GM23248 (cell line): ENCODE measurements around the gene MPPED2.

ENCODE experiments used
- EZH2 ChIP-seq: fragments of 200-600 bp; sonication (generic); IDR thresholded peaks from 2 replicates; pipeline ENCODE4 v1.6.1; 2018; ENCODE audit warnings: antibody characterized with exemption, mild to moderate bottlenecking; ENCODE audit not compliant: insufficient read depth, poor library complexity, severe bottlenecking
- EZH2phosphoT487 ChIP-seq: fragments of 200-600 bp; sonication (generic); IDR thresholded peaks from 2 replicates; pipeline ENCODE4 v1.6.1; 2018; ENCODE audit warnings: antibody characterized with exemption, moderate library complexity, mild to moderate bottlenecking, low read depth; ENCODE audit not compliant: insufficient read depth

DNA sequence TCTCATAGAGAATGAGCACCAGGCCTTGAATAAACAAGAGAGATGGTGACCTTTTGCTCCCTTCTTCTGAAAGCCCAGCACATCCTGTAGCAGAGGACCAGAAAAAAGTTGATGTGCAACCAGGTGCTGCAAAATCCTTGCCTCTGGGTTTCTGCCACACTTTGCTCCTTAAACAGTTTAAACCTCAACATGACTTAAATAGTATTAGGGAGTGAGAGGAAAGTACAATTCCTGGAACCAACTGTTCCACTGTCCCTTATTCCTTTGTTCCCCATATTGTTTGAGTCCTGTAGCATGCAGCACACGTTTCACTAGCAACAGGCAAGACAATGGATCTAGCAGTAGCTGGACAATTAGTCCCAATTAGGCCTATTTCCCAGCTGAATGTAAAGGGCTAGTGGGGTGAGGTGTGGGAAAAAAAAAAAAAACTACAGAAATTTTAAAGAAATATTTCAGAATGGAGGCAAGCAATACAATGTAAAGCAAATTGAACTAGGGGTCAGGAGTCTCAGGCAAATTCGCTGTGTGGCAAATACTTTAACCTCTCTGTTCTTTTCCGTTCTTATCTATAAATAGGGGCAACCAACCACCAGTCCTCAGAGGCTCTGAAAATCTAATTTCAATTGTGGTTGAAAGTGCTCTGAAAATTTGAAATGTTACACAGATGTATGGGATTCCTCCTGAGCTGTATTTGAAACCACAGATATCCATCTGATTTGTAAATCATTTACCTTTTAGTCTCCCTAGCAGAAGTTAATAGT lies 6.6 kb downstream of the MPPED2 start:
- TF ChIP-seq EZH2 (no peak), EZH2phosphoT487 (no peak)
